22Rv1 (cell line): ENCODE results near the gene PHACTR1.
"Not testable (repeated sequence)": the region's sequence is repeated elsewhere in the genome, so short reads cannot be mapped to it uniquely, and the experiment has no call there.

ENCODE experiments used
- H3K27ac ChIP-seq: fragments of 450-650 bp; 2 replicates; pipeline ENCODE4 v1.5.1; 2017
- CTCF ChIP-seq: fragments of 450-650 bp; IDR thresholded peaks from 2 replicates; pipeline ENCODE4 v1.5.1; 2017; ENCODE audit warnings: mild to moderate bottlenecking
- ZFX ChIP-seq: fragments of 450-650 bp; IDR thresholded peaks from 2 replicates; pipeline ENCODE4 v1.6.1; 2017; ENCODE audit warnings: antibody characterized with exemption, borderline replicate concordance

Gene PHACTR1

GRCh38 chr6:12761376-12762115, 45.0 kb downstream of the PHACTR1 start:
- TF ChIP-seq CTCF (no peak), ZFX (no peak)

GRCh38 chr6:12762731-12763434, 46.3 kb downstream of the PHACTR1 start:
- not testable (repeated sequence) for H3K27ac ChIP-seq

More at GRCh38 chr6:12761376-12762115, 45.0 kb downstream of the PHACTR1 start:
- H3K27ac ChIP-seq = no peak overlapping the region

- no peak overlapping the region for H3K27ac ChIP-seq
- no peak for TF ChIP-seq ZFX
- TF ChIP-seq CTCF = no peak
Measured at GRCh38 chr6:12766365-12766764, 49.8 kb downstream of the PHACTR1 start.

GRCh38 chr6:12767016-12767415, 50.4 kb downstream of the PHACTR1 start:
- no peak overlapping the region for H3K27ac ChIP-seq
- TF ChIP-seq ZFX (no peak), CTCF (no peak)

- TF ChIP-seq ZFX = no peak
- TF ChIP-seq CTCF = no peak
- no peak overlapping the region for H3K27ac ChIP-seq
Measured at GRCh38 chr6:12769556-12770256, 53.1 kb downstream of the PHACTR1 start.

GRCh38 chr6:12772416-12772815, 55.8 kb downstream of the PHACTR1 start:
- H3K27ac ChIP-seq = no peak overlapping the region
- TF ChIP-seq CTCF (no peak), ZFX (no peak)

- H3K27ac ChIP-seq = no peak overlapping the region
- TF ChIP-seq CTCF = no peak
- no peak for TF ChIP-seq ZFX
Measured at GRCh38 chr6:12776291-12776690, 59.7 kb downstream of the PHACTR1 start.
